ENCODE results near the gene NSF. TPM values are rescaled to one million over a fixed set of nuclear protein-coding genes. Genes with fewer than 3 reads are reported as not detected.

The NSF gene
- 26.0 and 27.1 TPM in 2 replicates for total RNA-seq

GRCh38 chr17:46590157-46591146, at the start of gene NSF:
NSF (plus strand) TSS chr17:46590669; CDS start chr17:46590776, 107 bp downstream.

GRCh38 chr17:46579083-46580075, 11.1 kb upstream of the NSF start, which contains the start of gene ARL17A:
ARL17A (minus strand) TSS chr17:46579691; CDS start chr17:46576322, 3,369 bp downstream.

Other genes starting within 250 kb of the NSF start
- gene ARL17B, start 228.9 kb upstream of the NSF start, total RNA-seq = 6.9 and 8.8 TPM in 2 replicates
- 1.1 and 2.5 TPM in 2 replicates for gene LRRC37A2, start 78.2 kb upstream of the NSF start, total RNA-seq
- gene ARL17A, start 11.0 kb upstream of the NSF start, total RNA-seq = 2.4 and 3.6 TPM in 2 replicates
- gene WNT3, start 228.0 kb downstream of the NSF start, total RNA-seq = 0.05 and 0.56 TPM in 2 replicates